Upper lobe of left lung (tissue), 4 donors: ENCODE results near the gene NDUFV3.
"Not testable (repeated sequence)": the region's sequence is repeated elsewhere in the genome, so short reads cannot be mapped to it uniquely, and the experiment has no call there.

Experiments used
- EP300 ChIP-seq, 4 donors: sonication (generic); formaldehyde crosslinking; IDR thresholded peaks; one replicate each; pipeline ENCODE4 v1.5.1; 2017; ENCODE audit warnings: antibody characterized with exemption in 4 of 4, control low read depth in 2 of 4
- POLR2A ChIP-seq, 4 donors: fragments of 450-650 bp; IDR thresholded peaks; one replicate each; pipeline ENCODE4 v1.5.1; 2016 to 2017; ENCODE audit warnings: antibody characterized with exemption in 4 of 4, mild to moderate bottlenecking in 2 of 4
- TF ChIP-seq, protein P1 (sequence below), 6 experiments: fragments of 450-650 bp in 4 of 6; fragments of 200-600 bp in 2 of 6; sonication (generic) in 2 of 6; IDR thresholded peaks; one replicate each; pipeline ENCODE4 v1.5.1; 2016 to 2019; ENCODE audit warnings: antibody characterized with exemption in 6 of 6

- TF ChIP-seq POLR2A, EP300 (IDR thresholded peaks at IDR 0.05): not testable (repeated sequence)
- TF ChIP-seq, protein P1, sequence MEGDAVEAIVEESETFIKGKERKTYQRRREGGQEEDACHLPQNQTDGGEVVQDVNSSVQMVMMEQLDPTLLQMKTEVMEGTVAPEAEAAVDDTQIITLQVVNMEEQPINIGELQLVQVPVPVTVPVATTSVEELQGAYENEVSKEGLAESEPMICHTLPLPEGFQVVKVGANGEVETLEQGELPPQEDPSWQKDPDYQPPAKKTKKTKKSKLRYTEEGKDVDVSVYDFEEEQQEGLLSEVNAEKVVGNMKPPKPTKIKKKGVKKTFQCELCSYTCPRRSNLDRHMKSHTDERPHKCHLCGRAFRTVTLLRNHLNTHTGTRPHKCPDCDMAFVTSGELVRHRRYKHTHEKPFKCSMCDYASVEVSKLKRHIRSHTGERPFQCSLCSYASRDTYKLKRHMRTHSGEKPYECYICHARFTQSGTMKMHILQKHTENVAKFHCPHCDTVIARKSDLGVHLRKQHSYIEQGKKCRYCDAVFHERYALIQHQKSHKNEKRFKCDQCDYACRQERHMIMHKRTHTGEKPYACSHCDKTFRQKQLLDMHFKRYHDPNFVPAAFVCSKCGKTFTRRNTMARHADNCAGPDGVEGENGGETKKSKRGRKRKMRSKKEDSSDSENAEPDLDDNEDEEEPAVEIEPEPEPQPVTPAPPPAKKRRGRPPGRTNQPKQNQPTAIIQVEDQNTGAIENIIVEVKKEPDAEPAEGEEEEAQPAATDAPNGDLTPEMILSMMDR (IDR thresholded peaks at IDR 0.05), result not testable (repeated sequence)
Observed at GRCh38 chr21:42927474-42928200, 34.5 kb downstream of the NDUFV3 start.
